LNCAP (cell line): Measurements from ENCODE around the gene SLC22A23.

Experiments
- TF ChIP-seq, protein P1 (sequence below): fragments of 450-650 bp; IDR thresholded peaks from 2 replicates; pipeline ENCODE4 v1.5.1; 2017; ENCODE audit warnings: mild to moderate bottlenecking

SLC22A23 gene

DNA sequence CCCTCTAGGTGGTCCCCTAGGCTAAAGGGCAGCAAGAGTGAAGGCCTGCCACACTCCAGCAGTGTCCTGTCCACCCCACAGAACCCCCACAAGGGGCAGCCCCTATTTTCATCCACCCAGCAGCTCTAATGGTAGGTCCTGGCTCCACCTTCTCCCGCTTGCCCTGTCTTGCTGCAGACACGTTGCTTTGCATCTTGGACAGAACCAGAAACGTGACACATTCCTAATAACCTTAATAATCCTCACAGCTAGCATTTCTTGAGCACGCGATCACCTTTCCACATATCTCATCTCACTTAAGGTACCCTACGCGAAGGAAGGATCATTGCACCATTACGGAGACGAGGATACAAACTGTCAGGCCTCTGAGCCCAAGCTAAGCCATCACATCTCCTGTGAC is 11.7 kb upstream of the SLC22A23 start:
- TF ChIP-seq, protein P1, sequence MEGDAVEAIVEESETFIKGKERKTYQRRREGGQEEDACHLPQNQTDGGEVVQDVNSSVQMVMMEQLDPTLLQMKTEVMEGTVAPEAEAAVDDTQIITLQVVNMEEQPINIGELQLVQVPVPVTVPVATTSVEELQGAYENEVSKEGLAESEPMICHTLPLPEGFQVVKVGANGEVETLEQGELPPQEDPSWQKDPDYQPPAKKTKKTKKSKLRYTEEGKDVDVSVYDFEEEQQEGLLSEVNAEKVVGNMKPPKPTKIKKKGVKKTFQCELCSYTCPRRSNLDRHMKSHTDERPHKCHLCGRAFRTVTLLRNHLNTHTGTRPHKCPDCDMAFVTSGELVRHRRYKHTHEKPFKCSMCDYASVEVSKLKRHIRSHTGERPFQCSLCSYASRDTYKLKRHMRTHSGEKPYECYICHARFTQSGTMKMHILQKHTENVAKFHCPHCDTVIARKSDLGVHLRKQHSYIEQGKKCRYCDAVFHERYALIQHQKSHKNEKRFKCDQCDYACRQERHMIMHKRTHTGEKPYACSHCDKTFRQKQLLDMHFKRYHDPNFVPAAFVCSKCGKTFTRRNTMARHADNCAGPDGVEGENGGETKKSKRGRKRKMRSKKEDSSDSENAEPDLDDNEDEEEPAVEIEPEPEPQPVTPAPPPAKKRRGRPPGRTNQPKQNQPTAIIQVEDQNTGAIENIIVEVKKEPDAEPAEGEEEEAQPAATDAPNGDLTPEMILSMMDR: no peak

DNA sequence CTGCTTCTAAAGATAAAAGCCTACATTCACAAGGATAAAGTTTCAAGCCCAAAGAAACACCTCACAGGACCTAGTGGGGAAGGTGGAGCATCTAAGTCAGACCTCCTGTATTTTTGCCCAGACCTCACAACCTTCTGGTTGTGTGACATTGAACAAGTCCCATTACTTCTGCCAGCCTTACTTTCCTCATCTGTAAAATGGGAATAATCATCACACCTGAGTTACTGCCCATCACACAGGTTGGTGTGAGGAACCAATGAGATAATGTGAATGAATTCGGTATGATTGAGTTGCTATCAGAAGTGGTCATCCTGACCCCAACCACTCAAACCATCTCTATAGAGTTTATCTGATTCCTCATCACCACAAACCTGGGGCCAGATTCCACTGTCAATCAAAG is 11.1 kb upstream of the SLC22A23 start:
- TF ChIP-seq, protein P1: no peak

DNA sequence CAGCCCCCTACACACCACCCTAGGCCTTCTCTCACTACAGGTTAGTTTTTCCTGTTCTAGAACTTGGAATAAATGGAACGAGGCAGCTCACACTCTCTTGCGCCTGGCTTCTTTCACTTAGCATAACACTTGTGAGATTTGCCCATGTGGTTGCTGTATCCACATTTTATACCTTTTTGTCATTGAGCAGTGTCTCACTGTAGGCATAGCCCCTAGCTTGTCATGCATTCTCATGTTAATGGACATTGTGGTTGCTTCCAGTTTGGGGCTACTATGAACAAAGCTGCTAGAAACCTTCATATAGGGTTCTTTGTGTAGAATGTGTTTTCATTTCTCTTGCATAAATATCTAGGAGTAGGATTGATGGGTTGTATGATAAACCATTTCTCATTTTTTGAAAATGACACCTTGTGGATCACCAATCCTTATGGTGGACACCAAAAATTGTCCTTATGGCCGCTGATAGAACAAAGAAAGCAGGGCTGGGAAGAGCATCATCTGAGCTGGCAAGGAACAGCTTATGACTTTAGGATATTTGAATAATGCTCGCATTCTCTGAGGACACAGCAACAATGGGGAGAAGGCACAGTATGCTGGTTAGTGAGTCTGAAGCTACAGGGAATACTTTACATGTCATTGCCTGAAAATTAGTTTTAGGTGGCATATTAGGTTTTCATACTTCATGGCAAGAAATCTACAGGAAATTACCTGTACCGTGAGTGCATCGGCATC is 9.8 kb upstream of the SLC22A23 start:
- TF ChIP-seq, protein P1: no peak

DNA sequence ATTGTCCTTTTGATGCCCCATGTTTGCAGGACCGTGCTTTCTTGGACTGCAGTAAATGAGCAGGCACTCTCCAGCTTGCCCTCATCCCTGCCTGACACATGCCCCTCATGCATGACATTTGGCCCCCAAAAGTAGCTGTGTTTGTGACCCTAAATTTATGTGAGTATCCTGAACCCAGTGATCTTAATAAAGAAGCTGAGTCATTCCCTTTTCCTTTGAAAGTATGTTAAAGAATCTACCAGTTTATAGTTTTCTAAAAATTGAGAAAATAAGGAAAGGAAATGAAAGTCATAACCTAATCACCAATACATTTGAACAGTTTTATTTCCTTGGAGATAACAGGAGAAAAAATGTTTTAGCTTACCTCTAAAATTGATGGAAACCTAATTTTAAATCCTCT is 3.4 kb upstream of the SLC22A23 start:
- TF ChIP-seq, protein P1: no peak

DNA sequence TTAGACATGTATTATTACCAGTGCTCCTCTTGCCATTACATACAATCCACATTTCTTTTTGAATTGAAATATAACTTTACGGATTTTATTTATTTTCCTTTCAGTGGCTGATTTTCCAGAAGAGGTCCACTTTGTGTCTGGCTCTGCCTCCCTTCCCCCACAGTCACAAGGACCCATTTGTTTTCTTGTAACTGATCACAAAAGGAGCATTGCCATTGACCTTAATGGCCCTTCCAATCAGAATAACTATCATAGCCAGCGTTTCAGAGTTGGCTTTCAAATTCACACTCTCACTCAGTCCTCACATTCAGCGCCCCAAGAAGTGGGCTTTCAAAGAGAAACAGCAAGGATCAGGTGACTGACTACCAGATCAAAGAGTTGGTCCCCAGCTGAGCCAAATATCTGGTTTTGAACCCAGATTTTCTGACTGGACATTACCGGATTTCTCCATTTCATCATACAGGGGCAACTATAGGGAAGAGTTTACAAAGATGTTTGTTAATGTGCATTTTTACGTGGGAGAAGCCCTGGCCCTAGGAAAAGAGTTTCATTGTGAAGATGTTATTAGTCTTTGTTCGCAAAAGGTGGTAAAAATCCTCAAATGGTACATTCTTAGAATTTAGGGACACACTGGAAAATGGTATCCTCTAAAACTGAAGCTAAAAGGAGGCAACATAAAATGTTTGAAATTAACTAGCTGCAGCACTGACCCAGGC is 2.0 kb upstream of the SLC22A23 start:
- TF ChIP-seq, protein P1: no peak

DNA sequence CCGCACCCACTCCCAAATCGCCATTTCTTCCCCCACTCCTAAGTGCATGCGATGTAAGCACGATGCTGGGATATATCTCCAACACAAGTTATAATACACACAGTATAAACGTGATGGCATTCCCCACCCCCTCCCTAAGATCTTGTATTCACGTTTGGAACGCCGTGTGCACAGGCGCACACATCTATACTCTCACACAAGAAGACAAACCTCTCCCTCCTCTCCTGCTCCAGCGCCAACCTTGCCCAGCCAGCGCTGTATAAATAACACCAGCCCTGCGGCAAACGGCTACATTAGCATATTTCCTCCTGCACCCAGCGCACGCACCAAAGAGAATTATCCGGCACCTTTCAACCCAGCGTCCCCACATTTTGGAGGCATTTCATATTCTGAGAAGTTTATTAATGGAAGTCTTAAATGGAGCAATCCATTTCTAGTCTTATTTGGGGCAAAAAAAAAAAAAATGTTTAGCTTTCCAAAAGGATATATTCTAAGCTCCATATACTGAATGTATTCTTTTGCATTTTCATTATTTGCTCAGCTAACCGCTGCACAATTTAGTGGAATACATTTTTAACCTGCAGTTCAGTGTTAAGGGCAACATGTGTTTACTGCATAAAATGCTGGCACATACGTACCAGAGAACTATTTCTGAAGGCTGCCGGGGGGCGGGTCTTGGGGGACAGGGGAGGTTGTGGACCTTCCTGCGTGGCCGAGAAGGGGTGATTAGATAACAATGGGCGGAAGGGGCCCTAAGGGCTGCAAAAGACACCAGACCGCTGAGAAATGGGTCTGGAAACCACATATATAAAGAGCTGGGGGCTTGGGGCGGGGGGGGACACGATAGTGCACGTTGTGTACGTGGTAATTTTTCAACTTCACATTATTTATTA is 1.1 kb upstream of the SLC22A23 start:
- TF ChIP-seq, protein P1: no peak

DNA sequence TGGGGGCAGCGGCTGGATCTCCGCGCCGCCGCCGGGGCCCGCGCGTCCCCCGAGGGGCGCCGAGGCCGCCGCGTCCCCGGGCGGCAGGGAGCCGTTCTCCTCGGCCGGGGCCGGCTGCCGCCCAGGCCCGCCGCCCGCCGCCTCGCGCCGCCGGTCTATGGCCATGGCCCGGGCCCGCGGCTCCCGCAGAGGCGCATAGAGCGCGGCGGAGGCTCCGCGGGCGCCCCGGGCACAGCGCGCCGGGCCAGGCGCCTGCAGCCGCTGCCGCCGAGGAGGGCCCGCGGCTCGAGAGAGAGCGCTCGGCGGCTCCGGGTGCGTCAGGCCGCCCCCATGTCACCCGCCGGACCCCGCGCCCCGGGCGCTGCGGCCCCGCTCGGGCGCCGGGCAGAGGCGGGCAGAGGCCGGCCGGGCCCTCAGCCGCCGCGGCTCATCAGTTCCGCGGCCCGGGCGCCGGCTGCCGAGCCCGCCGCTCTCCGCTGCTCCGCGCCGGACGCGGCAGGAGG is 404 bp downstream of the SLC22A23 start:
- TF ChIP-seq, protein P1: no peak
